Fibroblast of lung (primary cell): Measurements from ENCODE around the gene PML. TPM values are rescaled to one million over a fixed set of nuclear protein-coding genes. Genes with fewer than 3 reads are reported as not detected.

ENCODE experiments used
- DNase-seq, 2 donors: peaks; one replicate each; pipeline versions ENCODE4 v3.0.0 to v3.0.0-alpha.2; 2010; ENCODE audit warnings: low read depth in 2 of 2
- H2AFZ ChIP-seq: 2 replicates; pipeline ENCODE4 v1.5.1; 2012; ENCODE audit warnings: low read length, control low read depth, inconsistent platforms
- H3K27ac ChIP-seq: 2 replicates; pipeline ENCODE4 v1.5.1; 2011; ENCODE audit warnings: low read length, control low read depth; ENCODE audit not compliant: insufficient read depth
- H3K27me3 ChIP-seq: 2 replicates; pipeline ENCODE4 v1.5.1; 2011; ENCODE audit warnings: mild to moderate bottlenecking, low read length; ENCODE audit not compliant: control insufficient read depth, insufficient read depth
- H3K36me3 ChIP-seq: 2 replicates; pipeline ENCODE4 v1.5.1; 2011; ENCODE audit warnings: low read length; ENCODE audit not compliant: control insufficient read depth, insufficient read depth
- H3K4me1 ChIP-seq: 2 replicates; pipeline ENCODE4 v1.5.1; 2011; ENCODE audit warnings: low read length; ENCODE audit not compliant: control insufficient read depth, insufficient read depth; ENCODE audit errors: extremely low read depth
- H3K4me2 ChIP-seq: 2 replicates; pipeline ENCODE4 v1.5.1; 2011; ENCODE audit warnings: low read length, control low read depth; ENCODE audit not compliant: insufficient read depth; ENCODE audit errors: extremely low read depth
- H3K4me3 ChIP-seq, 4 experiments: fragments of 200-600 bp in 1 of 4; sonication (generic) in 1 of 4; replicated peaks in 1 of 4; 2 replicates each; pipeline ENCODE4 v1.5.1; 2011 to 2016; ENCODE audit warnings: low read length in 4 of 4, low read depth in 3 of 4, mild to moderate bottlenecking in 3 of 4, control low read depth in 2 of 4, inconsistent platforms in 1 of 4, mixed read lengths in 1 of 4; ENCODE audit not compliant: insufficient read depth in 1 of 4; ENCODE audit errors: control extremely low read depth in 1 of 4
- H3K79me2 ChIP-seq: 2 replicates; pipeline ENCODE4 v1.5.1; 2012; ENCODE audit warnings: mild to moderate bottlenecking, low read length, inconsistent platforms; ENCODE audit not compliant: control insufficient read depth, insufficient read depth
- H3K9ac ChIP-seq: 2 replicates; pipeline ENCODE4 v1.5.1; 2011; ENCODE audit warnings: mild to moderate bottlenecking, low read length, control low read depth; ENCODE audit not compliant: insufficient read depth
- H3K9me3 ChIP-seq: 2 replicates; pipeline ENCODE4 v1.5.1; 2012; ENCODE audit warnings: low read depth, low read length; ENCODE audit not compliant: control insufficient read depth, insufficient read depth
- H4K20me1 ChIP-seq: 2 replicates; pipeline ENCODE4 v1.5.1; 2011; ENCODE audit warnings: low read length; ENCODE audit not compliant: control insufficient read depth, insufficient read depth; ENCODE audit errors: extremely low read depth
- EZH2 ChIP-seq: IDR thresholded peaks from 2 replicates; pipeline ENCODE4 v1.5.1; 2012; ENCODE audit warnings: low read length, control low read depth, mild to moderate bottlenecking; ENCODE audit errors: missing control alignments
- polyA plus RNA-seq, 2 donors: library from polyadenylated mRNA; depleted of rRNA in 1 of 2; stranded (reverse) in 1 of 2; unstranded in 1 of 2; fragments of >200 nt; gene quantifications; 2 replicates each; pipeline ENCODE4 v1.2.1, GENCODE V29; 2011 to 2012; ENCODE audit warnings: missing spikeins in 1 of 2
- total RNA-seq: library from RNA; depleted of rRNA; stranded (reverse); fragments of >200 nt; gene quantifications from 2 replicates; pipeline ENCODE4 v1.2.1, GENCODE V29; 2014
- TF ChIP-seq, protein P1 (sequence below), 2 donors: IDR thresholded peaks in 1 of 2; conservative IDR thresholded peaks in 1 of 2; 1 replicate in 1 of 2; 2 replicates in 1 of 2; pipeline ENCODE4 v1.5.1; 2011 to 2012; ENCODE audit warnings: low read length in 2 of 2, control low read depth in 1 of 2, inconsistent platforms in 1 of 2, low read depth in 1 of 2, mild to moderate bottlenecking in 1 of 2

The PML gene
- total and polyA plus RNA-seq, 2 donors (not counting 1 experiment from before 2014, with no cell fraction given): 11.1 to 34.0 TPM

- Histone ChIP-seq H2AFZ (no peak overlapping the region), H3K9me3 (no peaks in the 10 kb centered on the region), H3K4me3 (no peak overlapping the region), H3K9ac (no peak overlapping the region), H3K36me3 (peaks cover 3% of the 10 kb centered on the region), H3K27ac (no peak overlapping the region), H3K79me2 (no peaks in the 10 kb centered on the region), H3K4me1 (peaks cover 32% of the 10 kb centered on the region), H4K20me1 (no peaks in the 10 kb centered on the region), H3K27me3 (no peaks in the 10 kb centered on the region), H3K4me2 (no peak overlapping the region)
- DNase-seq: no peak
- no peak for TF ChIP-seq EZH2
- TF ChIP-seq, protein P1, sequence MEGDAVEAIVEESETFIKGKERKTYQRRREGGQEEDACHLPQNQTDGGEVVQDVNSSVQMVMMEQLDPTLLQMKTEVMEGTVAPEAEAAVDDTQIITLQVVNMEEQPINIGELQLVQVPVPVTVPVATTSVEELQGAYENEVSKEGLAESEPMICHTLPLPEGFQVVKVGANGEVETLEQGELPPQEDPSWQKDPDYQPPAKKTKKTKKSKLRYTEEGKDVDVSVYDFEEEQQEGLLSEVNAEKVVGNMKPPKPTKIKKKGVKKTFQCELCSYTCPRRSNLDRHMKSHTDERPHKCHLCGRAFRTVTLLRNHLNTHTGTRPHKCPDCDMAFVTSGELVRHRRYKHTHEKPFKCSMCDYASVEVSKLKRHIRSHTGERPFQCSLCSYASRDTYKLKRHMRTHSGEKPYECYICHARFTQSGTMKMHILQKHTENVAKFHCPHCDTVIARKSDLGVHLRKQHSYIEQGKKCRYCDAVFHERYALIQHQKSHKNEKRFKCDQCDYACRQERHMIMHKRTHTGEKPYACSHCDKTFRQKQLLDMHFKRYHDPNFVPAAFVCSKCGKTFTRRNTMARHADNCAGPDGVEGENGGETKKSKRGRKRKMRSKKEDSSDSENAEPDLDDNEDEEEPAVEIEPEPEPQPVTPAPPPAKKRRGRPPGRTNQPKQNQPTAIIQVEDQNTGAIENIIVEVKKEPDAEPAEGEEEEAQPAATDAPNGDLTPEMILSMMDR (conservative IDR thresholded peaks at IDR 0.05 in 1 of 2, IDR thresholded peaks at IDR 0.05 in 1 of 2; ENCODE audit: low read depth in 1 of 2, low read length in 2 of 2): no peak
These were observed 14.9 kb upstream of the PML start for GRCh38 chr15:73979636-73980035.

- no peak overlapping the region for H3K9ac ChIP-seq
- H3K4me2 ChIP-seq: peak overlapping the region; percentile 23
- H2AFZ ChIP-seq: peak overlapping the region; percentile 57
- H3K27me3 ChIP-seq: no peaks in the 10 kb centered on the region
- no peaks in the 10 kb centered on the region for H3K79me2 ChIP-seq
- peak in 1 of 2 donors; percentile 42 for DNase-seq
- H4K20me1 ChIP-seq: no peaks in the 10 kb centered on the region
- H3K9me3 ChIP-seq: no peaks in the 10 kb centered on the region
- H3K27ac ChIP-seq: peak overlapping the region; percentile 93
- no peak overlapping the region for H3K4me3 ChIP-seq
- TF ChIP-seq, protein P1 (conservative IDR thresholded peaks at IDR 0.05 in 1 of 2, IDR thresholded peaks at IDR 0.05 in 1 of 2; ENCODE audit: low read depth in 1 of 2, low read length in 2 of 2): no peak
- TF ChIP-seq EZH2: no peak
- H3K4me1 ChIP-seq: peaks cover 48% of the 10 kb centered on the region
- peaks cover 3% of the 10 kb centered on the region for H3K36me3 ChIP-seq
These were observed 12.7 kb upstream of the PML start for GRCh38 chr15:73981761-73982221.

DNA sequence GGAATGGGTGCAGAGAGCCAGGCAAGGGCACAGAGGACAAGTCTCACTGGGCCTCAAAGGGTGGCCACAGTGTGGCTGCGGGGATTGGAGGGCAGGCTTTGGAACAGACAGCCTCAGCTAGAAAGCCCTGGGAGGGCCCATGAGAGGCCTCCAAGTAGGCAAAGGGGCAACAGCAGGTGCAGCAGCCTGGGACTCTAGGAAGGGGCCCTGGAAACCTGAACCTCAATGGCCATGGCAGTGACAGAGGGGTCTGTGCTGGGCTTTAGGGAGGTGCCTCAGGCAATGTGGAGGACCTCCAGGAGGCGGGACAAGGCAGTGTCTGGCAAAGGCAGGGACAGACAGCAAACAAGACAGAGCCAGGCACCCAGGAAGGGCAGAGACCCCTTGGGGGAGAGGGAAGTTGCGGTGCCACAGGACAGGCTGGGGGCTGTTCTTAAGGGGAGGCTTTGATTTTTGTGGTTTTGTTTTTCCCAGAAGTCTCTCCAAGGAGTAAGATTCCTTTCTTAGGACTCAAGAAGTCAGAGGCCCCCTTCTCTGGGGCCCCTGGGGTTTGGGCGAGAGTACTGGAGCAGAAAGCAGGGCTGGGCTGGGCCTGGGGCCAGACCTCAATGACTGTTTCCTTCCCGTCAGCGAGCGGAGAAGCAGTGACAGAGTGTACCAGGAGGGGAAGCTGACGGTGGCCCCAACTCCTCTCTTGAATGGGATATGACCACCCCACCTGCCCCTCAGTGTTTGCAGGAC lies 12.1 kb upstream of the PML start:
- Histone ChIP-seq H2AFZ (peak overlapping the region; percentile 1), H3K9me3 (no peaks in the 10 kb centered on the region), H4K20me1 (no peaks in the 10 kb centered on the region), H3K27me3 (no peaks in the 10 kb centered on the region), H3K36me3 (peaks cover 3% of the 10 kb centered on the region), H3K4me1 (peaks cover 48% of the 10 kb centered on the region), H3K9ac (peak overlapping the region; percentile 57), H3K27ac (peak overlapping the region; percentile 93), H3K4me2 (peak overlapping the region; percentile 88), H3K79me2 (no peaks in the 10 kb centered on the region), H3K4me3 (no peak overlapping the region)
- peak; percentile 93 to 96 for DNase-seq
- no peak for TF ChIP-seq EZH2
- TF ChIP-seq, protein P1 (conservative IDR thresholded peaks at IDR 0.05 in 1 of 2, IDR thresholded peaks at IDR 0.05 in 1 of 2; ENCODE audit: low read depth in 1 of 2, low read length in 2 of 2): peak in 1 of 2 donors; percentile 1
